Measurements from ENCODE around the gene MAP3K14.

The MAP3K14 gene

DNA sequence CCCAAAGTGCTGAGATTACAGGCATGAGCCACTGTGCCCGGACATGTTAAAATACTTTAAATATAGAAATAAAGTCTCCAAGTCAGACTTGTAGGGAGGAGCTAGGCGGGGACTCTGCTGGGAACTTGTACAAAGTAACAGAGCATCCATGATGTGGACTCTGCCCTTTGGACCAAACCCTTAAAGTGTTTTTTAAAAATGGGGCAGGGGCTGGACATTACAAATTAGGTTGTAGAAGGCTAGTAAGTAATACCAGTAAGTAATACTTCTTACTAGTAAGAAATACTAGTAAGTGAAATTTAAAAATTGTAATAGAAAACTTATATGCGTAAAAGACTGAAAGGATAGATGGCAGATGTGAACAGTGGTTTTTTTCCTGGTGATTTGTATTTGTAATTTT lies 45.2 kb downstream of the MAP3K14 start:
- Mint-ChIP-seq H3K27ac (no peak overlapping the region), H3K36me3 (ENCODE audit: low read depth) (peaks cover 68% of the 10 kb centered on the region), H3K4me1 (ENCODE audit: low read depth) (peaks cover 31% of the 10 kb centered on the region), H3K27me3 (no peaks in the 10 kb centered on the region), H3K4me3 (no peak overlapping the region), H3K9me3 (no peaks in the 10 kb centered on the region)

- Mint-ChIP-seq H3K9me3 (no peaks in the 10 kb centered on the region), H3K4me3 (no peak overlapping the region), H3K27ac (peak overlapping the region; percentile 76), H3K36me3 (ENCODE audit: low read depth) (peaks cover 72% of the 10 kb centered on the region), H3K27me3 (no peaks in the 10 kb centered on the region), H3K4me1 (ENCODE audit: low read depth) (peaks cover 34% of the 10 kb centered on the region)
These were observed 45.9 kb downstream of the MAP3K14 start for GRCh38 chr17:45270828-45271418.

GRCh38 chr17:45269912-45270311 lies 46.9 kb downstream of the MAP3K14 start:
- no peaks in the 10 kb centered on the region for H3K27me3 Mint-ChIP-seq
- no peaks in the 10 kb centered on the region for H3K9me3 Mint-ChIP-seq
- peaks cover 74% of the 10 kb centered on the region for H3K36me3 Mint-ChIP-seq (ENCODE audit: low read depth)
- H3K4me3 Mint-ChIP-seq, result no peak overlapping the region
- H3K27ac Mint-ChIP-seq, result peak overlapping the region; percentile 78
- peaks cover 38% of the 10 kb centered on the region for H3K4me1 Mint-ChIP-seq (ENCODE audit: low read depth)

- H3K27me3 Mint-ChIP-seq, result no peaks in the 10 kb centered on the region
- H3K9me3 Mint-ChIP-seq, result no peaks in the 10 kb centered on the region
- H3K36me3 Mint-ChIP-seq (ENCODE audit: low read depth), result peaks cover 67% of the 10 kb centered on the region
- peak overlapping the region; percentile 39 for H3K27ac Mint-ChIP-seq
- no peak overlapping the region for H3K4me3 Mint-ChIP-seq
- H3K4me1 Mint-ChIP-seq (ENCODE audit: low read depth), result peaks cover 44% of the 10 kb centered on the region
These were observed 49.3 kb downstream of the MAP3K14 start for GRCh38 chr17:45267436-45268055.

- peaks cover 41% of the 10 kb centered on the region for H3K4me1 Mint-ChIP-seq (ENCODE audit: low read depth)
- peak overlapping the region; percentile 43 for H3K27ac Mint-ChIP-seq
- H3K4me3 Mint-ChIP-seq, result no peak overlapping the region
- peaks cover 57% of the 10 kb centered on the region for H3K36me3 Mint-ChIP-seq (ENCODE audit: low read depth)
- H3K27me3 Mint-ChIP-seq, result no peaks in the 10 kb centered on the region
- no peaks in the 10 kb centered on the region for H3K9me3 Mint-ChIP-seq
These were observed 50.4 kb downstream of the MAP3K14 start for GRCh38 chr17:45266372-45266926.

DNA sequence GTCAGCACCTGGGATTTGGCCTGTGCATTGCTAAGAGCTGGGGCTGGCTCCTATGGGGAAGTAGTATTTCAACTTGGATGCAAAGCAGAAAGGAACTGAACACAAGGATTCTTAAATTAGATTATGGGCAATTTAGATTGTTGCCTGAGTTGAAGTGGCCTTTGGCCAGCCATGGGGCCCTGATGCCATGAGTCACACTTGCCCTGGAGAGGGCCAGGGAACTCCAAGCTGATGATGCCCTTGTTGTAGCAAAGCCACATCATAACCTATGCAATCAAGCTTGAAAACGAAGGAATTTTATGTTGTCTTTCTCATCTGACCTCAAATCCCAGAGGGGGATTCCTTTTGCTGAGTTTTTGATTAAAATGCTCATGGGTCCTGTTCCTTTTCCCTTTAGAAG lies 51.0 kb downstream of the MAP3K14 start:
- Mint-ChIP-seq H3K9me3 (no peaks in the 10 kb centered on the region), H3K36me3 (ENCODE audit: low read depth) (peaks cover 57% of the 10 kb centered on the region), H3K27ac (peak overlapping the region; percentile 43), H3K27me3 (no peaks in the 10 kb centered on the region), H3K4me3 (no peak overlapping the region), H3K4me1 (ENCODE audit: low read depth) (peaks cover 41% of the 10 kb centered on the region)

DNA sequence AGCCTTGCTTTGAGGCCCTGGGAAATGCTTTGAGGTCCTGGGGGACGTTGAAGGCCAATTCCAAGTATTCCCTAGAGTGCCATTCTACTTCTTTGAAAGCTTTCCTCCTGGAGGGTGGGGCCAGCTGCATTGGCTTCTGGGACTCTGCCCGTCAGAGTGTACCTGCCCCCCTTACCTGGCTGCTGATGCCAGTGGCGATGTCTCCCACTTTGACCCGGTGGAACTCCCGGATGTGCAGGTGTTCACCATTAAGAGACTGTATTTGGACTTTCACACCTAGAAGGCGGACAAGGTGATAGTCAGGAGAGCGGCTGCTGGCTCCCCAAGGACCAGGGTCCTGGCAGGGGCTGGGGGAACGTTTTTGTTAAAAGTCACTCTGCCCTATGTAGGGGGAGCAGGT lies 51.8 kb downstream of the MAP3K14 start:
- Mint-ChIP-seq H3K27me3 (no peaks in the 10 kb centered on the region), H3K9me3 (no peaks in the 10 kb centered on the region), H3K4me1 (ENCODE audit: low read depth) (peaks cover 33% of the 10 kb centered on the region), H3K36me3 (ENCODE audit: low read depth) (peaks cover 52% of the 10 kb centered on the region), H3K27ac (no peak overlapping the region), H3K4me3 (no peak overlapping the region)

DNA sequence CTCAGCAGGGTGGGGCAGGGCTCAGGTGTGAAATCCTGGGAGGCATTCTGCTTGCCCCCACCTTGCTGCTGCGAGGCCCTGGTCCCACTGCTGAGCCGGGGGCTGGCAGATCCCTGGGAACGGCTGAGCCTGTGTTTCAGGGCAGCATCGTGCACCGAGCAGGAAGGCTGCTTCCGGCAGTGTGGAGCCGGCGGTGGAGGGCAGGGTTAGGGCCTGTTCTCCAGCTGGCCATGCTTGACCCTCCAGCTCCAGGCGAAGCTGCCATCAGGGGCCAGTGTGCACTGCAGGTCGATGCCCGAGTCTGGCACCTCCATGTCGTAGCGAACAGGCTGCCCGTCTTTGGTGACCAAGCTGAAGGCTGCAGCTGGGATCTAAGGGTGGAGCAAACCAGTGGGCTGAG lies 52.4 kb downstream of the MAP3K14 start:
- Mint-ChIP-seq H3K4me1 (ENCODE audit: low read depth) (peaks cover 29% of the 10 kb centered on the region), H3K4me3 (no peak overlapping the region), H3K36me3 (ENCODE audit: low read depth) (peaks cover 46% of the 10 kb centered on the region), H3K27ac (no peak overlapping the region), H3K27me3 (no peaks in the 10 kb centered on the region), H3K9me3 (no peaks in the 10 kb centered on the region)

DNA sequence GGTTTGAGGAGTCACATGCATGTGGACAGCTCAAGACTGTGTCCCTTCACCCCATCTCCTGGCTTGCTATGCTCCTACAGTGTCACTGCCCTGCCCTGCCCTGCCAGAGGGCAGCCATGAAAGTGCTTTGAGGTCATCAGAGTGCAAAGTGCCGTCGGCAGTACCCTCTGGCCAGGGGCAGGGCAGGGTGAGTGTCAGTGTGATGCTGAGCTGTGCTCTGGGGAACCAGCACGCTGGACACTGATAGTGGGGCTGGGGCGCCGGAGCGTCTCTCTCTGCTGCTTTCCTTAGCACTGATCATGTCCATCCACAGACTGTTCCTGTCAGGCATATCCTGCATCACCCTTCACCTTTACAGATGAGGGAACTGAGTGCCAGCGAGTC lies 53.4 kb downstream of the MAP3K14 start:
- Mint-ChIP-seq H3K4me3 (no peak overlapping the region), H3K27ac (peak overlapping the region; percentile 31), H3K9me3 (no peaks in the 10 kb centered on the region), H3K36me3 (ENCODE audit: low read depth) (peaks cover 36% of the 10 kb centered on the region), H3K27me3 (no peaks in the 10 kb centered on the region), H3K4me1 (ENCODE audit: low read depth) (peaks cover 29% of the 10 kb centered on the region)

DNA sequence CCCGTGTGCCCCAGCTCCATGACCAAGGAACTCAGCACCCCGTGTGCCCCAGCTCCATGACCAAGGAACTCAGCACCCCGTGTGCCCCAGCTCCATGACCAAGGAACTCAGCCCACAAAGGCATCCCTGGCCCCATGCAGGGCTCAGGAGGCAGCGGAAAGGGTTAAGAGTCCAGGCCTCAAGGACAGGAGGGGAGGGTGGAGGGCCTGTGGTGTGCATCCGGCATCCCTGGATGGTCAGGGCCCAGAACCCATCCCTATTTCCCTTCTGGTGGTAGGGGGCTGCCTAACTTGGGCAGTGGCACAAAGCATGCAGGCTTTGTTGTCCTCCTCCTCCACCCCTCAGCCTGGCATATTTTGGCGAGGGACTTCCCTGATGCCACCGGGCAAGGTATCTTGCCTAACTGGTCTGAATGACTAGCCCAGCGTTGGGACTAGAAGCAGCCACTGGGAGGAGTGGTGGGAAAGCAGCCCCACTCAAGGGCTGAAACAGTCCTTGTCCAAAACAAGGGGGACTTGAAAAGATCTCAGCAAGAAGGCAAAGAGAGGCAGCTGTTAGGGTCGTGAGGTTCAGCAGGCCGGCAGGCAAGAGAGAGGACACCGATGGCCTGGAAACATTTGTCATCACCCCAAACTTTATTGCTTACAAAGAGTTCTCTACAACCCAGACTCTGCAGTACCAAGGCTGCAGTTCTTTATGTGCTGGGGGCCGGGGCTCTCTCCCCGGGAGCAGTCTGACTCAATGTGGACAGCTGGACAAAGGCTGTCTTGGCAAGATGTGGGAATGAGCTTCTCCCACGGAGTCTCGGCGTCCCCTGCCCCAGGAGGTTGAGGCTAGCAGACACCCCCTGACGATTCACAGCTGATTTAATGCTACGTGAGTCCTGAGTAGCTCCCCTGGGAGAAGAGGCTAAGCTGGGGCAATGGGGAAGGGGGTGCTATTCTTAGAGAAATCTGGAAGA lies 54.0 kb downstream of the MAP3K14 start:
- Mint-ChIP-seq H3K4me1 (ENCODE audit: low read depth) (peaks cover 29% of the 10 kb centered on the region), H3K27ac (peak overlapping the region; percentile 83), H3K4me3 (peak overlapping the region; percentile 74), H3K9me3 (no peaks in the 10 kb centered on the region), H3K36me3 (ENCODE audit: low read depth) (peaks cover 30% of the 10 kb centered on the region), H3K27me3 (no peaks in the 10 kb centered on the region)

DNA sequence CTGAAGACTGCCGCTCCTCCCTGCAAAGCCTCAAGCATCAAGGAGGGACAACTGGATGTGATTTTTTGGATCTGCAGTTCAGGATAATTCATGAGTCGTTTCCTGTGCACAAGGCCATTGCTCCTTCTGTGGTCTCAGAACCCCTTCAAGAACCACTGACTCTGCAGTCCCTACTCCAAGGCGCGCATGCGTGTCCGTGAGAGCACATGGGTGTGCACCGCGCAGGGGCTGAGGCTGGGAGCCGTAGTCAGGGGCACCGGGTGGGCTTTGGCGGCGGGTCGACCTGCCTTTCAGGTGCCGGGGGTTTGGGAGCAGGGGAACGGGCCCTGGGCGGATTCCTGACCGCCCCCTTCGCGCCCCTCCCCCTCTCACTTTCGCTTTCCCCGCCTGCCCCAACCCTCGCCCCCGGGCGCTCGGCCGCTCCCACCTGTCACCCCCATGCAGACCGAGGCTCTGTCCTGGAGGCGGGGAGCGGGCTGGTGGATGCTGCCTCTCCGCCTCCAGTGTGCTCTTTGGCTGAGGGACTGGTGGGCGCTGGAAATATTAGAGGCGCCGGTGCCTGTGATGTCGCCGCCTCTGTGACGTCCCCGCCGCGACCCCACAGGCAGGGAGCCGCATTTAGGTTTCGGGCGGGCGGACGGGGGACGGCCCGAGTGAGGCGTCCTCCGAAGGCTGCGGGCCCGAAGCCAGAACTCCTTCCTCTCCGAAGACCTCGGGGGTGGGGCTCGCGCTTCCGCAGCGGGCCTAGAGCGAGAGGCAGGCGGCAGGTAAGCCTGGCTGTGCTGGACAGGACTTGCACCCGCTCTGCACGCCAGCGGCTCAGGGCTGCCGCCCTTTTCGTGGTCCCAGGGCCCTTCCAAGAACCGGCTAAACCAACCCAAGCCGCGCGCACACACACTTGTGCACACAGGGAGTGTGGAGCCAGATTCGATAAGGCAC lies 55.0 kb downstream of the MAP3K14 start, which contains the start of gene SPATA32:
Gene SPATA32, minus strand, starts transcription at position 518 of the 939 bp plus-strand sequence. Its CDS starts 78 bp downstream, at position 440.
- Mint-ChIP-seq H3K27me3 (no peaks in the 10 kb centered on the region), H3K4me3 (peak within 1 kb of the TSS; percentile 74), H3K9me3 (no peaks in the 10 kb centered on the region), H3K27ac (peak within 1 kb of the TSS; percentile 83), H3K36me3 (ENCODE audit: low read depth) (peaks cover 20% of the 10 kb centered on the region), H3K4me1 (ENCODE audit: low read depth) (peaks cover 33% of the 10 kb centered on the region)

DNA sequence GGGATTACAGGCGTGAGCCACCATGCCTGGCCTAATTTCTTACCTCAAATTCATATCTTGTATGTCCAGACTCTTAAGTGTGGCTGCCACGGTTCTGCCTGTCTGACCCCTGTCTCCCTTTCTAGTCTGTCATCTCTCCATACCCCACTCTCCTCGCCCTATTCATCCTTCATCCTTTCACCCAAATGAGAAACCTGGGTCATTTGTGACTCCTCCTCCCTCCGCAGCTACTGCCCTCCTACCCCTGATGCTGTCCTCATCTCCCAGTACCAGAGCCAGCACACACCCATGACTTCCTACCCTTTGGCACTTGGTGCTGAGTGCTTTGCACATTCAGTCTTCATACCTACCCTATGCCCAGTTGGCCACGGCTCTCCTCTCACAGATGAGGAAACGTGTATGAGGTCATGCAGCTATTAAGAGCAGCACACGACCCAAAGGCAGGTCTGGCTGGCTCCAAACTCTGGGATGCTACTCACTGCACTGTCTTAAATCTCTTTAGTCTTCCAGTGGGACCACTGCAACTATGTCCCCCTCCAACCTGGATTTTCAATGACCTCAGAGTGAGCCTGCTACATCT lies 56.5 kb downstream of the MAP3K14 start:
- Mint-ChIP-seq H3K27me3 (no peaks in the 10 kb centered on the region), H3K36me3 (ENCODE audit: low read depth) (peaks cover 11% of the 10 kb centered on the region), H3K9me3 (no peaks in the 10 kb centered on the region), H3K4me1 (ENCODE audit: low read depth) (peaks cover 38% of the 10 kb centered on the region), H3K4me3 (no peak overlapping the region), H3K27ac (peak overlapping the region; percentile 62)

GRCh38 chr17:45258981-45259380 lies 57.8 kb downstream of the MAP3K14 start:
- no peak overlapping the region for H3K4me3 Mint-ChIP-seq
- no peaks in the 10 kb centered on the region for H3K9me3 Mint-ChIP-seq
- peaks cover 49% of the 10 kb centered on the region for H3K4me1 Mint-ChIP-seq (ENCODE audit: low read depth)
- H3K27ac Mint-ChIP-seq, result no peak overlapping the region
- H3K36me3 Mint-ChIP-seq (ENCODE audit: low read depth), result peaks cover 5% of the 10 kb centered on the region
- H3K27me3 Mint-ChIP-seq, result no peaks in the 10 kb centered on the region

DNA sequence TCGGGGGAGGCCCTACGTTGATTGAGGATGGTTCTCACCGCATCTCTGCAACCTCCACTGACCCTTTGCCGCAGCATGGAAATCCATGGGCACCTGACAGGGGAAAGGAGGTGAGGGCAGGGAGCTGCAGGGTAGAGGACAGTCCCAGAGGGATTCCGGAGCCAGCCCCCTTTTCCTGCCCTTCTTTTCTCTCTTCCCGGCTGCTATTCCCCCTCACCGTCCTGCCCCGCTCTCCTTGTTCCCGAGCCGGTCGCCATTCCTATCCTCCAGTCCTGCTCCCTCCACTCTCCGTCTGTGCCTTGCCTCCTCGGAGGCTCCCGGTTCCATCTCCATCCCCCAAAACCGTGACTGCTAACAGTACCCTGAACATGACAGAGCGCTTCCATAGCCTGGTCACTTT lies 59.7 kb downstream of the MAP3K14 start:
- Mint-ChIP-seq H3K9me3 (no peaks in the 10 kb centered on the region), H3K36me3 (ENCODE audit: low read depth) (no peaks in the 10 kb centered on the region), H3K27me3 (no peaks in the 10 kb centered on the region), H3K4me1 (ENCODE audit: low read depth) (peaks cover 54% of the 10 kb centered on the region), H3K4me3 (no peak overlapping the region), H3K27ac (no peak overlapping the region)

All from stimulated activated naive CD8-positive, alpha-beta T cell treated with anti-CD3 and anti-CD28 coated beads, Interleukin-15, Interleukin-2, amounts not matched to agents 100 ng/mL and 50 ng/mL, for 24 hours (primary cell).